ENCODE results near the gene JAM2.

JAM2 gene

GRCh38 chr21:25717491-25718147 is 78.6 kb downstream of the JAM2 start:
- no peak for DNase-seq (ENCODE audit: low read depth in 3 of 3)

GRCh38 chr21:25721987-25722386 is 82.9 kb downstream of the JAM2 start:
- DNase-seq (ENCODE audit: low read depth in 3 of 3), result no peak

GRCh38 chr21:25722631-25723030 is 83.6 kb downstream of the JAM2 start:
- DNase-seq (ENCODE audit: low read depth in 3 of 3), result no peak

- no peak for DNase-seq (ENCODE audit: low read depth in 3 of 3)
These were observed 93.2 kb downstream of the JAM2 start for GRCh38 chr21:25732091-25732760.

GRCh38 chr21:25733859-25734653 is 95.0 kb downstream of the JAM2 start:
- peak; percentile 9 to 32 (median 13) for DNase-seq (ENCODE audit: low read depth in 3 of 3)

- DNase-seq (ENCODE audit: low read depth in 3 of 3), result no peak
These were observed 95.5 kb downstream of the JAM2 start for GRCh38 chr21:25734654-25734903.

- peak; percentile 94 to 97 (median 97) for DNase-seq (ENCODE audit: low read depth in 3 of 3)
These were observed 96.0 kb downstream of the JAM2 start, which contains the start of the genes ATP5PF and GABPA for GRCh38 chr21:25734904-25735645. ATP5PF (minus strand) TSS chr21:25734904; CDS start chr21:25729794, 5,110 bp downstream. GABPA (plus strand) TSS chr21:25734972; CDS start chr21:25741599, 6,627 bp downstream.

- DNase-seq (ENCODE audit: low read depth in 3 of 3), result peak; percentile 58 to 81 (median 70)
These were observed 96.9 kb downstream of the JAM2 start for GRCh38 chr21:25735646-25736597.

GRCh38 chr21:25737421-25737820 is 98.4 kb downstream of the JAM2 start:
- no peak for DNase-seq (ENCODE audit: low read depth in 3 of 3)

- DNase-seq (ENCODE audit: low read depth in 3 of 3), result no peak
These were observed 103.8 kb downstream of the JAM2 start for GRCh38 chr21:25742900-25743299.

- DNase-seq (ENCODE audit: low read depth in 3 of 3), result no peak
These were observed 105.8 kb downstream of the JAM2 start for GRCh38 chr21:25744854-25745253.

GRCh38 chr21:25750085-25750484 is 111.0 kb downstream of the JAM2 start:
- no peak for DNase-seq (ENCODE audit: low read depth in 3 of 3)

GRCh38 chr21:25752416-25752815 is 113.4 kb downstream of the JAM2 start:
- DNase-seq (ENCODE audit: low read depth in 3 of 3), result no peak

- no peak for DNase-seq (ENCODE audit: low read depth in 3 of 3)
These were observed 117.3 kb downstream of the JAM2 start for GRCh38 chr21:25756190-25756932.

GRCh38 chr21:25757531-25757930 is 118.5 kb downstream of the JAM2 start:
- DNase-seq (ENCODE audit: low read depth in 3 of 3), result no peak

GRCh38 chr21:25759573-25759972 is 120.5 kb downstream of the JAM2 start:
- DNase-seq (ENCODE audit: low read depth in 3 of 3), result no peak

GRCh38 chr21:25760061-25760460 is 121.0 kb downstream of the JAM2 start:
- no peak for DNase-seq (ENCODE audit: low read depth in 3 of 3)

GRCh38 chr21:25760677-25761076 is 121.6 kb downstream of the JAM2 start:
- DNase-seq (ENCODE audit: low read depth in 3 of 3), result no peak

- no peak for DNase-seq (ENCODE audit: low read depth in 3 of 3)
These were observed 125.0 kb downstream of the JAM2 start for GRCh38 chr21:25764065-25764464.
